UCSD-AML1 (cell line): ENCODE results near the gene RBMS1.

Experiments used
- DNase-seq: peaks from one replicate; lab custom pipeline; 2025; ENCODE audit not compliant: unreplicated experiment; lab: John Stamatoyannopoulos, UW

The RBMS1 gene

GRCh38 chr2:160232905-160233475 is 260.6 kb downstream of the RBMS1 start:
- DNase-seq: no peak

GRCh38 chr2:160229591-160229990 is 264.0 kb downstream of the RBMS1 start:
- no peak for DNase-seq

GRCh38 chr2:160228141-160228917 is 265.3 kb downstream of the RBMS1 start:
- no peak for DNase-seq

- no peak for DNase-seq
Measured at GRCh38 chr2:160227293-160227915, 266.2 kb downstream of the RBMS1 start.

GRCh38 chr2:160226367-160226766 is 267.2 kb downstream of the RBMS1 start:
- DNase-seq: no peak

GRCh38 chr2:160225722-160226121 is 267.9 kb downstream of the RBMS1 start:
- DNase-seq: no peak

GRCh38 chr2:160224507-160224906 is 269.1 kb downstream of the RBMS1 start:
- no peak for DNase-seq

- DNase-seq: no peak
Measured at GRCh38 chr2:160224060-160224459, 269.5 kb downstream of the RBMS1 start.

- DNase-seq: no peak
Measured at GRCh38 chr2:160223560-160223959, 270.0 kb downstream of the RBMS1 start.

GRCh38 chr2:160222546-160223283 is 270.9 kb downstream of the RBMS1 start:
- no peak for DNase-seq
